ENCODE results near the gene UTP4.

DNA sequence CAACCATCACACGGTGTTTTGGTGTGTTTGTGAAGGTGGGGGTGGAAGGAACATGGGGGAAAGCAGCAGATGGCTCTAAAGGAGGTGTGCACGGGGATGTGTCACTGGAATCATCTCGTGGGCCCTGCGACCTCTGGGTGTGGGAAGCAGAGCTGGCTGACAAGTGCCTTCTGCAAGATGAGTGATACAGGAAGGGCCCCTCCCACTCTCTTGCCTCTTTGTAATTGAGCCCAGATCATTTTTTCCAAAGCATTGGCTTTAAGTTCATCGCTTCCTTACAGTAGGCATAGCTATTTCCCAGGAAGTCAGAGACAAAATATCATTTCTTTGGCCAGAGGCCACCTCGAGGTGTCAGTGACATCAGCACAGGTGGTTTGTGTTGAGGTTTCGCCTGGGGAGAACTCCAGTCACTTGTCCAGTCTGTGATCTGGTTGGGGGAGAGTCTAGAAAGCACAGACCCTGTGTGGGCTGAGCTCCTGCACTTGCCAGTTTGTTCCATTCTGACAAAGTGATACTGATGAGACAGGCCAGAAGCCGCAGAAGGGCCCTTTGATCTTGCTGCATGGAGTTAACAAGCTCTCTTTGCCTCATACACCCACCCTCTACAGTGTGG lies 33.9 kb downstream of the UTP4 start:
- TF ChIP-seq CTCF (IDR thresholded peaks at IDR 0.05) (no peak), EP300 (IDR thresholded peaks at IDR 0.05) (no peak), POLR2A (IDR thresholded peaks at IDR 0.05) (no peak), POLR2AphosphoS5 (IDR thresholded peaks at IDR 0.05) (no peak)
